Activated T-cell treated with anti-CD3 and anti-CD28 coated beads, Interleukin-2, amount 50 U/mL, for 4 hours (primary cell): ENCODE data around the gene ATOSB. TPM values are rescaled to one million over a fixed set of nuclear protein-coding genes. Genes with fewer than 3 reads are reported as not detected.

ENCODE experiments used
- ATAC-seq, 2 donors: fragments of 200-7000 bp; cut with Tn5 transposase; one replicate each; pipeline ENCODE4 v1.10.0; 2021
- DNase-seq: peaks from one replicate; pipeline ENCODE4 v3.0.0-alpha.2; 2020
- H3K27me3 Mint-ChIP-seq: one replicate; pipeline ENCODE4 v1.8.0; 2021; ENCODE audit warnings: low read depth, mixed read lengths
- H3K36me3 Mint-ChIP-seq: one replicate; pipeline ENCODE4 v1.8.0; 2022; ENCODE audit warnings: mixed read lengths; ENCODE audit not compliant: insufficient read depth
- H3K4me1 Mint-ChIP-seq: one replicate; pipeline ENCODE4 v1.8.0; 2021; ENCODE audit warnings: low read depth, mixed read lengths
- H3K4me3 Mint-ChIP-seq: one replicate; pipeline ENCODE4 v1.8.0; 2021; ENCODE audit warnings: mild to moderate bottlenecking, moderate library complexity, mixed read lengths
- H3K9me3 Mint-ChIP-seq: one replicate; pipeline ENCODE4 v1.8.0; 2021; ENCODE audit warnings: mixed read lengths
- total RNA-seq, 3 donors: library from RNA; stranded (reverse); gene quantifications; one replicate each; pipeline ENCODE4 v1.2.1, GENCODE V29; 2021

Gene ATOSB
- total RNA-seq, 3 donors from 2014 or later, result 1.8 to 2.8 (median 1.8) TPM

GRCh38 chr9:35079041-35079425 lies 36.6 kb downstream of the ATOSB start:
- Mint-ChIP-seq H3K36me3 (peaks cover 10% of the 10 kb centered on the region), H3K4me1 (peaks cover 15% of the 10 kb centered on the region), H3K27me3 (no peaks in the 10 kb centered on the region), H3K9me3 (no peaks in the 10 kb centered on the region), H3K4me3 (peak overlapping the region; percentile 91)
- DNase-seq, result no peak
- no peak for ATAC-seq

DNA sequence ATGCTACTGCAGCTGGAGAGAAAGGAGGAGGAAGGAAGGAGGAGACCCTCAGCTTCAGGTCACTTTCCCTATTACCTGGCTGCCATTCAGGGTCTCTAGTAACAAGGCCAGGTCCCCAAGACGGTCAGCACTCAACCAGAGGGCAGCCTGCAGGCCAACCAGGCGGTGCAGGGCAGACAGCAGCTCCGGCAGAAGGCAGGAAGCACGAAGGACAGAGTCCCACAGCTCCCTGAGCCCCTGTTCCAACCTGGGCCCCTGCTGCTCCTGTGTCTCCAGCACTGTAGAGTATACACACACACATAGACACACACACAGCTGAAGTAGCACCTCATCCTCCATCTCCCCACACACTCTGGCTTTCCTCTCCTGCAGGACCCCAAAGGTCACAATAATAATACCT lies 37.6 kb downstream of the ATOSB start:
- no peak for ATAC-seq
- Mint-ChIP-seq H3K4me3 (peak overlapping the region; percentile 91), H3K4me1 (peaks cover 24% of the 10 kb centered on the region), H3K27me3 (no peaks in the 10 kb centered on the region), H3K9me3 (no peaks in the 10 kb centered on the region), H3K36me3 (peaks cover 16% of the 10 kb centered on the region)
- no peak for DNase-seq

DNA sequence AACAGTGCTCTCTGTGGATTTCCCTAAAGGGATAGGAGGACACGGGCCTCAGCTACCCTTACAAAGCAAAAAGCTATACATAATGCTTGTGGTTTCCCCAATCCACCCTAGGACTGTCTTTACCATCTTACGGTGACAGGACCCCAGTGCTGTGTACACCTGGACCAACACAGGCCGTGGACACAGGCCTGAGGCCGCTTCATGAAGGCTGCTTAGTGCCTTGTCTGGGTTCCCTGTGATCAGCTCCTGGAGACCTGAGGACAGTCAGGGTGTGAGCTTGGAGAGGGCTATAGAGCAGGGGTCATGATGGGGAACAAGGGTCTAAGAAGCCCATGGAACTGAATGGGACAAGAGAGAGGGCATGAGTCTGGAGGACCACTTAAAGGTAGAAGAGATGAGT lies 38.8 kb downstream of the ATOSB start:
- Mint-ChIP-seq H3K36me3 (peaks cover 16% of the 10 kb centered on the region), H3K4me1 (peaks cover 28% of the 10 kb centered on the region), H3K27me3 (no peaks in the 10 kb centered on the region), H3K4me3 (no peak overlapping the region), H3K9me3 (no peaks in the 10 kb centered on the region)
- ATAC-seq (no peak), DNase-seq (no peak)

GRCh38 chr9:35075358-35075757 lies 40.3 kb downstream of the ATOSB start:
- ATAC-seq, result no peak

GRCh38 chr9:35074791-35075190 lies 40.9 kb downstream of the ATOSB start:
- H3K36me3 Mint-ChIP-seq, result peaks cover 29% of the 10 kb centered on the region
- H3K27me3 Mint-ChIP-seq, result no peaks in the 10 kb centered on the region
- H3K4me1 Mint-ChIP-seq, result peaks cover 38% of the 10 kb centered on the region
- ATAC-seq (no peak), DNase-seq (no peak)
- no peaks in the 10 kb centered on the region for H3K9me3 Mint-ChIP-seq
- no peak overlapping the region for H3K4me3 Mint-ChIP-seq

More at GRCh38 chr9:35075358-35075757, 40.3 kb downstream of the ATOSB start:
- peaks cover 35% of the 10 kb centered on the region for H3K4me1 Mint-ChIP-seq
- no peaks in the 10 kb centered on the region for H3K27me3 Mint-ChIP-seq
- no peak for DNase-seq
- H3K36me3 Mint-ChIP-seq, result peaks cover 26% of the 10 kb centered on the region
- H3K9me3 Mint-ChIP-seq, result no peaks in the 10 kb centered on the region
- no peak overlapping the region for H3K4me3 Mint-ChIP-seq

DNA sequence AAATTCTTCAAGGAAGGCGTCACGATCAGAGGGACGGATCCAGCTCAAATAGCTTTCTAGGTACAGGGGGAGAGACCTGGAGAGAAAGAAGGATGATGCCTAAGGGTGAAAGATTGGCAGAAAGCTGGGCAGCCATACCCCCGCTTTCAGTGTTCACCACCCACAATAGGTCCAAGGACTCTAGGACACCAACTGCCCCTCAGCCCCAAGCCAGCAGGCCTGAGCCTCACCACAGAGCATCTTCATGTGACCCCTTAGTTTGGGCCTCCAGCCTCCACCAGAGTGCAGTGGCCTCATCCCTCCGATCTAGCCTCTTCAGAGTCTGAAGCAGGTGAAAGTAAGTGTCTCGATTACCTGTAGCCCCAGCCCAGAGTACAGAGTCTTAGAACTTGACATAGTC lies 41.5 kb downstream of the ATOSB start:
- DNase-seq, result no peak
- Mint-ChIP-seq H3K36me3 (peaks cover 34% of the 10 kb centered on the region), H3K9me3 (no peaks in the 10 kb centered on the region), H3K4me1 (peaks cover 41% of the 10 kb centered on the region), H3K4me3 (no peak overlapping the region), H3K27me3 (no peaks in the 10 kb centered on the region)
- no peak for ATAC-seq

- Mint-ChIP-seq H3K4me3 (peak overlapping the region; percentile 94), H3K36me3 (peaks cover 42% of the 10 kb centered on the region), H3K27me3 (no peaks in the 10 kb centered on the region), H3K4me1 (peaks cover 42% of the 10 kb centered on the region), H3K9me3 (no peaks in the 10 kb centered on the region)
- no peak for ATAC-seq
- DNase-seq, result no peak
Measured at GRCh38 chr9:35073279-35073612, 42.4 kb downstream of the ATOSB start.

DNA sequence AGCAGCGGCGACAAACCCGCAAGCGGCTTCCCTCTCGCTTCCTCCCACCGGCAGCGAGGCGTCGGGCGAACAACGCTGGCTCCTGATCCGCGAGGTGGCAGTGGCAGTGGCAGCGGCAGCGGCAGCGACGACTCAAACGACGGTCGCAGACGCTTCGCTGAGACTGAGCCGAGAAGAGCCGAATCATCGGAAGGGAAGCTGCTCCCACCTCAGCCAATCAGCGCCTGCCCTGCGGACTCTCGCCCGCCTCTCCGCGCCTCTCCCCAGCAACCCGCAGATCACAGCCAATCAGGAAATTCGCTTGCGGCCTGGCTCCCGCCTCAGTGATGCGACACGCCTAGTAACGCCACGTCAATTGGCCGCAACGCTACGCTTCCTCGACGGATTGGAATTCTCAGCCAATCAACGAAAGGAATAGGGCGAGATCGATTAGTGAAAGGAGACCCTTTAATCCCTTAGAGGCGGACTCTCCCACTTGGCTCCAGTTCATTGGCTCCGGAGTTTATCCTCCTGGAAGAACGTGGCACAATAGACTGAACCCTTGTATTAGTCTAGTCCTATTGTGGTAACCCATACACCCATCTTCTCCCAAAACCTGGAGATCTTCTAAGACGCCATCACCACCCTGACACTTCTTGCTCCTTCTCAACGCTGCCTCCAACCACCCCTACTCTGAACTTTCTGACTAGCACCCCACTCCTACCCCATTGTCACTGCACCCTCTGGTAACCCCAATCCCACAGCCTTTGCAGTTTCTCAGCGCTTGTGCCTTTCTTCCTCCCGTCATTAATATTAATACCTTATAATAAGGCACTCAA lies 43.0 kb downstream of the ATOSB start, which contains the start of gene VCP:
TSS of gene VCP (minus strand) at position 165 of the 818 bp plus-strand sequence. CDS start 272 bp downstream, outside the sequence.
- Mint-ChIP-seq H3K27me3 (no peaks in the 10 kb centered on the region), H3K4me3 (peak within 1 kb of the TSS; percentile 94), H3K4me1 (peaks cover 45% of the 10 kb centered on the region), H3K9me3 (no peaks in the 10 kb centered on the region), H3K36me3 (peaks cover 48% of the 10 kb centered on the region)
- peak; percentile 95 for DNase-seq
- ATAC-seq, result peak; percentile 89 to 91

DNA sequence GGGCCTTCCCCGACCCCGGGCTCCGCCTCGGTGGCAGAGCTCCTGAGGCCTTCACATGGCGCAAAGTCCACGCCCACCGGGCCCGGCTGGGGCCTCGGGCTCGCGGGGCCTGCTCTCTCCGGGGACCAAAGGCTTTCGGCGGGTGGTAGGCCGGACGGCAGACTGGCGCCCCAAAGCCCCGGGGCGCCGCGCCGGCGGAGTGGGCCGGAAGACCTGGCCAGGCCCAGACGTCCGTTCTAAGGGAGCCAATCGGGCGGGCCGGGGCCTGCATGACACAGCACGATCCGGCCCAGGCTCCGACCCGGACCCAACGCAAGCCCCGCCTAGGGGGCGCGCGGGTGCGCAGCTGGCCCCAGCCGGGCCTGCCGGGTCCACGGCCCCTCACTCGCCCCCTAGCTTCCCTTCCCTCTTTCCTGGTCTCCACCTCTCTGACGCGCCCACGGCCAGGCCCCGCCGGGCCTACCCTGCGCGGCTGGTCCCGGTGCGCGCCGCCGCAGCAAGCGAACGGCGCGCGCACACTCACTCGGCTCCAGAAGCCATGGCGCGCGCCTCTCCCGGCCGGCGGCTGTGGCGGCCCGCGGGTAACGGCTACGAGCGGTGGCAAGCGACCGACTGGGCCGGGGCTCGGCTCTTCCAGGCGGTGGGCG lies 43.7 kb downstream of the ATOSB start:
- ATAC-seq, result peak; percentile 57 to 64
- Mint-ChIP-seq H3K4me1 (peaks cover 52% of the 10 kb centered on the region), H3K36me3 (peaks cover 55% of the 10 kb centered on the region), H3K9me3 (no peaks in the 10 kb centered on the region), H3K27me3 (no peaks in the 10 kb centered on the region), H3K4me3 (peak overlapping the region; percentile 94)
- DNase-seq, result peak; percentile 59

DNA sequence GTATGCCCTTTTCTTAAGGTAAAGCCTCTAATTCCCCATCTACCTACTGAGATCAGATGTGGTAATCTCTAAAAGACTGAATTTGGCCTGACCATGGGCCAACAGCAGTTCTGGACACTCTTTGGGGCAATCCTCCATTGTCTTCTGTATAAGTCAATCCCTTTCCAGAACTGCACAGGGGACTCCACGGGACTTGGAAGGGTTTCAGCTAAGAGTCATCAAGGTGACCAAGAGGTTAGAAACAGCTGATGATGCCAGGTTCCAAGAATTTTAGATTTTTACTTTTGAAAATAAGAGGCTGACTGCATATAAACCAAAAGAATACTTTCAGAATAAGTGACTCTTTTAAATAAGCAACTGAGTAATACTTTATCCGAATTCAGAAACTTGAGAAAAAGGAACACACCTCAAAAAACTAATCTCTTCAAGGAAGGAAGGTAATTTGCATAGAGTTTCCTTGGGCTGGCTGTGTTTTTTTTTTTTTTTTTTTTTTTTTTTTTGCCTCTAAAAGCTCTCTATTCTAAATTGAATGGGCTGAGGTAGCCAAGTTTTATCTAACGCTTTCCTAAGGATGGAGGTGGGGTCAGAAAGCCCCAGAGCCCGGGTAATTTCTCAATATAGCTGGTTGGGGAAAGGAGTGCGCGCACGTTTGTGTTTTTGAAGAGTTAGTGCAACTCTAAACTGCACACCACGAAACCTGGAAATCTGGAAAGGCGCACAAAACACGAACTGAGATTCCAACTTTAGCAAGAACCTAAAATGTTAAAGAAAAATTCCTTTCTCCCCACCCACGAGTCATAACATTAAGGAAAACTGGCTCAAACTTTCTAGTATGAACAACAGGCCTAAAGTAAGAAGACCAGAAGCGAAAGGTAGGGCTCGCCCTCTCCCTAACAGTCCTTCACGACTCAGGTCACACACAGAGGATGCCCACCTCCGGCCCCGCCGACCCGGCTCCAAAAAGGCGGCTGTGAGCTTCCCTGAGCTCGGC lies 44.5 kb downstream of the ATOSB start:
- ATAC-seq (no peak), DNase-seq (no peak)
- no peaks in the 10 kb centered on the region for H3K27me3 Mint-ChIP-seq
- H3K36me3 Mint-ChIP-seq, result peaks cover 58% of the 10 kb centered on the region
- H3K4me1 Mint-ChIP-seq, result peaks cover 57% of the 10 kb centered on the region
- H3K9me3 Mint-ChIP-seq, result no peaks in the 10 kb centered on the region
- H3K4me3 Mint-ChIP-seq, result peak overlapping the region; percentile 94

DNA sequence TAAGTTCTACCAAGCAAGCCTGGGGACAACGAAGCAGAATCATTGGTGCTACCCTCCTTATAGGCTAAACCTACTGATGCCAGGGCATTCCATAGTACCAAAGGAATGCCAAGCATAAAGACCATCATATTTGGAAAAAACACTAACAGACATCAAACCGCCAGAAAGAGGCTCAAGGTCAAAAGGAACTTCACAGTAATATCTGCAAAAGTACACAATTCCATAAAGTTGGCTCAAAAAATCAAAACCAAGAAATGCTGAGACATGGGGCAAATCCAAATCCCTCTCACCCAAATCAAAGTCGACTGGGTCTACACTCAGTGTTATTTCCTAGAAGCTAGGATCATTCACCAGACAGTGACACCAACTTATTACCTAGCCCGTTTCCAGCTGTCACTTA lies 46.6 kb downstream of the ATOSB start:
- Mint-ChIP-seq H3K27me3 (no peaks in the 10 kb centered on the region), H3K4me1 (peaks cover 57% of the 10 kb centered on the region), H3K4me3 (peak overlapping the region; percentile 94), H3K9me3 (no peaks in the 10 kb centered on the region), H3K36me3 (peaks cover 58% of the 10 kb centered on the region)
- ATAC-seq (no peak), DNase-seq (no peak)

GRCh38 chr9:35067056-35067455 lies 48.6 kb downstream of the ATOSB start:
- Mint-ChIP-seq H3K4me3 (no peak overlapping the region), H3K27me3 (no peaks in the 10 kb centered on the region), H3K4me1 (peaks cover 44% of the 10 kb centered on the region), H3K36me3 (peaks cover 68% of the 10 kb centered on the region), H3K9me3 (no peaks in the 10 kb centered on the region)
- DNase-seq (no peak), ATAC-seq (no peak)

- Mint-ChIP-seq H3K36me3 (peaks cover 74% of the 10 kb centered on the region), H3K9me3 (no peaks in the 10 kb centered on the region), H3K27me3 (no peaks in the 10 kb centered on the region), H3K4me3 (no peak overlapping the region), H3K4me1 (no peaks in the 10 kb centered on the region)
- ATAC-seq, result peak in 1 of 2 donors; percentile 28
- DNase-seq, result no peak
Measured at GRCh38 chr9:35060548-35061207, 55.0 kb downstream of the ATOSB start.

GRCh38 chr9:35059438-35059837 lies 56.2 kb downstream of the ATOSB start:
- DNase-seq, result no peak
- no peaks in the 10 kb centered on the region for H3K9me3 Mint-ChIP-seq

More at GRCh38 chr9:35059438-35059837, 56.2 kb downstream of the ATOSB start:
- no peaks in the 10 kb centered on the region for H3K4me1 Mint-ChIP-seq
- H3K36me3 Mint-ChIP-seq, result peaks cover 75% of the 10 kb centered on the region
- no peaks in the 10 kb centered on the region for H3K27me3 Mint-ChIP-seq
- H3K4me3 Mint-ChIP-seq, result no peak overlapping the region
- no peak for ATAC-seq
